Measurements from ENCODE around the gene BABAM2. TPM values are rescaled to one million over a fixed set of nuclear protein-coding genes. Genes with fewer than 3 reads are reported as not detected.
A peak's percentile ranks its signal among the peaks of the same experiment; 100 is the strongest.

Gene BABAM2
- total RNA-seq, 1 donor from 2014 or later, result 35.3 TPM

- TF ChIP-seq CTCF (IDR thresholded peaks at IDR 0.05; ENCODE audit: insufficient read depth, low read length, poor library complexity, severe bottlenecking), result no peak
- no peaks in the 10 kb centered on the region for H3K36me3 ChIP-seq (ENCODE audit: control insufficient read depth, insufficient read depth, low read length)
These were observed 403.9 kb downstream of the BABAM2 start for GRCh38 chr2:28294451-28294850.

GRCh38 chr2:28296243-28296642, 405.7 kb downstream of the BABAM2 start:
- TF ChIP-seq CTCF (IDR thresholded peaks at IDR 0.05; ENCODE audit: insufficient read depth, low read length, poor library complexity, severe bottlenecking), result no peak
- H3K27me3 ChIP-seq (ENCODE audit: control insufficient read depth, insufficient read depth, low read length), result no peaks in the 10 kb centered on the region
- peaks cover 2% of the 10 kb centered on the region for H3K36me3 ChIP-seq (ENCODE audit: control insufficient read depth, insufficient read depth, low read length)
- peak; percentile 50 for DNase-seq (ENCODE audit: low read depth)
- H3K4me3 ChIP-seq (ENCODE audit: low read depth, low read length), result no peak overlapping the region

More at GRCh38 chr2:28294451-28294850, 403.9 kb downstream of the BABAM2 start:
- DNase-seq (ENCODE audit: low read depth), result no peak
- H3K27me3 ChIP-seq (ENCODE audit: control insufficient read depth, insufficient read depth, low read length), result no peaks in the 10 kb centered on the region
- no peak overlapping the region for H3K4me3 ChIP-seq (ENCODE audit: low read depth, low read length)

- Histone ChIP-seq H3K4me3 (ENCODE audit: low read depth, low read length) (no peak overlapping the region), H3K27me3 (ENCODE audit: control insufficient read depth, insufficient read depth, low read length) (no peaks in the 10 kb centered on the region), H3K36me3 (ENCODE audit: control insufficient read depth, insufficient read depth, low read length) (peaks cover 2% of the 10 kb centered on the region)
- no peak for TF ChIP-seq CTCF (IDR thresholded peaks at IDR 0.05; ENCODE audit: insufficient read depth, low read length, poor library complexity, severe bottlenecking)
- no peak for DNase-seq (ENCODE audit: low read depth)
These were observed 406.4 kb downstream of the BABAM2 start for GRCh38 chr2:28296904-28297303.

- Histone ChIP-seq H3K4me3 (ENCODE audit: low read depth, low read length) (no peak overlapping the region), H3K36me3 (ENCODE audit: control insufficient read depth, insufficient read depth, low read length) (peaks cover 2% of the 10 kb centered on the region), H3K27me3 (ENCODE audit: control insufficient read depth, insufficient read depth, low read length) (no peaks in the 10 kb centered on the region)
- TF ChIP-seq CTCF (IDR thresholded peaks at IDR 0.05; ENCODE audit: insufficient read depth, low read length, poor library complexity, severe bottlenecking), result no peak
- no peak for DNase-seq (ENCODE audit: low read depth)
These were observed 407.0 kb downstream of the BABAM2 start for GRCh38 chr2:28297531-28297930.

- no peak for DNase-seq (ENCODE audit: low read depth)
- TF ChIP-seq CTCF (IDR thresholded peaks at IDR 0.05; ENCODE audit: insufficient read depth, low read length, poor library complexity, severe bottlenecking), result no peak
- Histone ChIP-seq H3K36me3 (ENCODE audit: control insufficient read depth, insufficient read depth, low read length) (peaks cover 2% of the 10 kb centered on the region), H3K27me3 (ENCODE audit: control insufficient read depth, insufficient read depth, low read length) (no peaks in the 10 kb centered on the region), H3K4me3 (ENCODE audit: low read depth, low read length) (no peak overlapping the region)
These were observed 407.9 kb downstream of the BABAM2 start for GRCh38 chr2:28298406-28298805.
